Caco-2 (cell line): ENCODE results near the gene LILRA5. TPM values are rescaled to one million over a fixed set of nuclear protein-coding genes. Genes with fewer than 3 reads are reported as not detected.

Experiments
- BruUV-seq: library from RNA; stranded (reverse); fragments of 400-500 nt; replicated peaks from 2 replicates; lab custom pipeline; 2021; lab: Mats Ljungman, UMichigan
- CTCF ChIA-PET: fragments of 300-600 bp; sonication (Branson Sonifier 250); formaldehyde crosslinking; loops from one replicate; lab custom pipeline; 2022; ENCODE audit warnings: antibody characterized with exemption; lab: Charles Lee
- POLR2A ChIA-PET: fragments of 300-600 bp; sonication (Branson Sonifier 250); formaldehyde crosslinking; loops from one replicate; lab custom pipeline; 2022; ENCODE audit warnings: antibody characterized with exemption; lab: Charles Lee
- DNase-seq, 2 experiments: peaks; one replicate each; pipeline versions ENCODE4 v3.0.0 to v3.0.0-alpha.2; 2020 to 2022
- H3K27me3 ChIP-seq: replicated peaks from 2 replicates; pipeline ENCODE4 v1.6.0; 2011; ENCODE audit warnings: low read length; ENCODE audit not compliant: control insufficient read depth, insufficient read depth
- H3K36me3 ChIP-seq: 2 replicates; pipeline ENCODE4 v1.5.1; 2011; ENCODE audit warnings: low read length; ENCODE audit not compliant: control insufficient read depth, insufficient read depth
- H3K4me1 ChIP-seq: fragments of 250-450 bp; sonication (Bioruptor Pico); 2 replicates; pipeline ENCODE4 v1.5.1; 2020; ENCODE audit warnings: mild to moderate bottlenecking
- H3K4me3 ChIP-seq: 2 replicates; pipeline ENCODE4 v1.5.1; 2011; ENCODE audit warnings: low read depth, mild to moderate bottlenecking, control low read depth, low read length
- H3K9me3 ChIP-seq: fragments of 250-450 bp; sonication (Bioruptor Pico); 2 replicates; pipeline ENCODE4 v1.5.1; 2020; ENCODE audit warnings: mild to moderate bottlenecking, moderate library complexity
- H3K27ac Mint-ChIP-seq: one replicate; pipeline ENCODE4 v1.8.0; 2022; ENCODE audit warnings: mixed read lengths; ENCODE audit not compliant: unreplicated experiment
- H3K27me3 Mint-ChIP-seq: one replicate; pipeline ENCODE4 v1.8.0; 2022; ENCODE audit warnings: mixed read lengths; ENCODE audit not compliant: insufficient read depth, unreplicated experiment
- H3K36me3 Mint-ChIP-seq: one replicate; pipeline ENCODE4 v1.8.0; 2022; ENCODE audit warnings: mild to moderate bottlenecking, mixed read lengths; ENCODE audit not compliant: insufficient read depth, unreplicated experiment
- H3K4me1 Mint-ChIP-seq: one replicate; pipeline ENCODE4 v1.8.0; 2022; ENCODE audit warnings: low read depth, mixed read lengths; ENCODE audit not compliant: unreplicated experiment
- H3K4me3 Mint-ChIP-seq: one replicate; pipeline ENCODE4 v1.8.0; 2022; ENCODE audit warnings: mild to moderate bottlenecking, moderate library complexity, mixed read lengths; ENCODE audit not compliant: unreplicated experiment
- H3K9me3 Mint-ChIP-seq: one replicate; pipeline ENCODE4 v1.8.0; 2022; ENCODE audit warnings: mixed read lengths; ENCODE audit not compliant: unreplicated experiment
- intact Hi-C: fragments of 100-400 bp; cut with micrococcal nuclease; formaldehyde crosslinking; loops from one replicate; pipeline ENCODE4 v1.10.0; 2022; ENCODE audit not compliant: unreplicated experiment
- total RNA-seq: library from RNA; stranded (reverse); gene quantifications from 2 replicates; pipeline ENCODE4 v1.2.3, GENCODE V29; 2022
- TF ChIP-seq, protein P1 (sequence below), 2 experiments: fragments of 200-600 bp in 1 of 2; IDR thresholded peaks; 1 replicate in 1 of 2; 2 replicates in 1 of 2; pipeline versions ENCODE4 v1.5.1 to v1.8.0; 2011 to 2022; ENCODE audit warnings: antibody characterized with exemption in 1 of 2, control low read depth in 1 of 2, inconsistent platforms in 1 of 2, low read depth in 1 of 2, low read length in 1 of 2, mild to moderate bottlenecking in 1 of 2, moderate library complexity in 1 of 2; ENCODE audit not compliant: insufficient read depth in 1 of 2, severe bottlenecking in 1 of 2, unreplicated experiment in 1 of 2

The LILRA5 gene
- total RNA-seq, 1 experiment from 2014 or later, result not detected

DNA sequence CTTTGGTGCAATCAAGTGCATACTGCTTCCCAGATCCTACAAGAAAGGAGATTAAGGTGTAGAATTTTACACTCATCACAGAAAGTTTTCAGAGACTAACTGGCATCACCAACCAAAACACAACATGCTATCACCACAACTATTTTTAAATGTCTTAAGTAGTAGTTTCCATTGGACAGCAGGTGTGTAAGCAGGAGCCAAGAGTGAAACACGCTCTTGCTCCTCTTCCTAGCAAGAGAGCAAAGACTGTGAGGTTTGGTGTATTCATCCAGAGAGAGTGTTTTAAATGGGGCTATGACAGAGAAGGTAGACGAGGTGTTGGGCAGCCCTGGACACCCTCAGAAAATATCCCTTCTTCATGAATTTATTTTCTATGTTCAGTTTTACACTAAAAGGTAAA, 38.5 kb upstream of the LILRA5 start:
- Histone ChIP-seq H3K36me3 (no peaks in the 10 kb centered on the region), H3K4me1 (no peaks in the 10 kb centered on the region), H3K4me3 (no peak overlapping the region), H3K9me3 (no peaks in the 10 kb centered on the region), H3K27me3 (no peaks in the 10 kb centered on the region)
- TF ChIP-seq, protein P1, sequence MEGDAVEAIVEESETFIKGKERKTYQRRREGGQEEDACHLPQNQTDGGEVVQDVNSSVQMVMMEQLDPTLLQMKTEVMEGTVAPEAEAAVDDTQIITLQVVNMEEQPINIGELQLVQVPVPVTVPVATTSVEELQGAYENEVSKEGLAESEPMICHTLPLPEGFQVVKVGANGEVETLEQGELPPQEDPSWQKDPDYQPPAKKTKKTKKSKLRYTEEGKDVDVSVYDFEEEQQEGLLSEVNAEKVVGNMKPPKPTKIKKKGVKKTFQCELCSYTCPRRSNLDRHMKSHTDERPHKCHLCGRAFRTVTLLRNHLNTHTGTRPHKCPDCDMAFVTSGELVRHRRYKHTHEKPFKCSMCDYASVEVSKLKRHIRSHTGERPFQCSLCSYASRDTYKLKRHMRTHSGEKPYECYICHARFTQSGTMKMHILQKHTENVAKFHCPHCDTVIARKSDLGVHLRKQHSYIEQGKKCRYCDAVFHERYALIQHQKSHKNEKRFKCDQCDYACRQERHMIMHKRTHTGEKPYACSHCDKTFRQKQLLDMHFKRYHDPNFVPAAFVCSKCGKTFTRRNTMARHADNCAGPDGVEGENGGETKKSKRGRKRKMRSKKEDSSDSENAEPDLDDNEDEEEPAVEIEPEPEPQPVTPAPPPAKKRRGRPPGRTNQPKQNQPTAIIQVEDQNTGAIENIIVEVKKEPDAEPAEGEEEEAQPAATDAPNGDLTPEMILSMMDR (IDR thresholded peaks at IDR 0.05; ENCODE audit: insufficient read depth in 1 of 2, low read depth in 1 of 2, low read length in 1 of 2, severe bottlenecking in 1 of 2, unreplicated experiment in 1 of 2), result no peak
- Mint-ChIP-seq H3K9me3 (peaks cover 12% of the 10 kb centered on the region), H3K4me3 (no peak overlapping the region), H3K27ac (no peak overlapping the region), H3K27me3 (peaks cover 39% of the 10 kb centered on the region), H3K36me3 (no peaks in the 10 kb centered on the region), H3K4me1 (no peaks in the 10 kb centered on the region)
- DNase-seq, result no peak
- ChIA-PET CTCF (no interaction called here), POLR2A (no interaction called here)
- BruUV-seq, result no TSS peak
- intact Hi-C loops, result no loop called here

DNA sequence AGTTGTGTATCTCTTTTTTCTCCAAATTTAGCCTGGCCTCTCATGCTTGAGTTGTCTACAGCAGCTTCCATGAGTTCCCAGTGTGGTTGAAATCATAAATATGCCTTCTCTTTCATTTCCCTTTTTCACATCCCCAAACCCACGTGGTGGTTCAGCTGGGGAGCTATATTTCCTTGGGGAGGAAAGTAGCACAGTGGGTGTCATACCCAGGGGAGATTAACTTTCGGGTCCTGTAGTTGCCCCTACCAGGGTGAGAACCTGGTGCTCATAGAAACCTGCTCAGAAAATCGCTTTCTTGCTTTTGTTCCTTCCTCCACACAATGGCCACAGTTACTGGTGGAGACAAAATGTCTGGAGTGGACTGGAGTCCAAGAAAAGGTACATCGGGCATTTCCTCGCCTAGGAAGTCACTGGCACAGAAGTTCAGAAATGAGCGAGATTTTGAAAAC, 33.0 kb upstream of the LILRA5 start:
- no peak overlapping the region for H3K4me3 ChIP-seq
- Mint-ChIP-seq H3K4me3 (no peak overlapping the region), H3K27me3 (peaks cover 29% of the 10 kb centered on the region), H3K4me1 (no peaks in the 10 kb centered on the region), H3K27ac (no peak overlapping the region), H3K36me3 (no peaks in the 10 kb centered on the region), H3K9me3 (peaks cover 12% of the 10 kb centered on the region)
- no peak for DNase-seq
- ChIA-PET POLR2A (no interaction called here), CTCF (no interaction called here)
- no peaks in the 10 kb centered on the region for H3K27me3 ChIP-seq
- TF ChIP-seq, protein P1 (IDR thresholded peaks at IDR 0.05; ENCODE audit: insufficient read depth in 1 of 2, low read depth in 1 of 2, low read length in 1 of 2, severe bottlenecking in 1 of 2, unreplicated experiment in 1 of 2), result no peak
- H3K4me1 ChIP-seq, result no peaks in the 10 kb centered on the region
- intact Hi-C loops, result no loop called here
- H3K36me3 ChIP-seq, result no peaks in the 10 kb centered on the region
- H3K9me3 ChIP-seq, result no peaks in the 10 kb centered on the region
- no TSS peak for BruUV-seq

DNA sequence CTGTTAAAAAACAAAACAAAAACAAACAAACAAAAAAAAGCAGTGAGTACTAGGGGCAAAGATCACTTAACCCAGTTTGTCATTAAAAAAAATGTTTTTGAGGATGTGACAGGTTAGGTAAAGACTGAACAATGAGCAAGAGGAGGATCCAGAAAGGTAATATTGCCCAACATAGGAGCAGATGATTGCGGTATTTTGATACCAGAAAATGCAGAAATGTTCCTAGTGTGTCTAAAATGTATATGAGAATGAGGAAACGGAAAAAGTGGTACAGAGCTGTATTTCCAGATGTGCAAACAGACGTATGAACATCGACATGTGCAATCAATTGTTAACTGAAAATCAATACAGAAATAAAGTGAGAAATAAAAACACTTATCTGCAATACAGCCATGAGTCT, 30.9 kb upstream of the LILRA5 start:
- H3K4me3 ChIP-seq, result no peak overlapping the region
- ChIA-PET POLR2A (no interaction called here), CTCF (no interaction called here)
- Mint-ChIP-seq H3K27me3 (peaks cover 31% of the 10 kb centered on the region), H3K9me3 (peaks cover 11% of the 10 kb centered on the region), H3K36me3 (no peaks in the 10 kb centered on the region), H3K27ac (no peak overlapping the region), H3K4me3 (no peak overlapping the region), H3K4me1 (no peaks in the 10 kb centered on the region)
- intact Hi-C loops, result no loop called here
- no peaks in the 10 kb centered on the region for H3K4me1 ChIP-seq
- H3K9me3 ChIP-seq, result no peaks in the 10 kb centered on the region
- BruUV-seq, result no TSS peak
- no peaks in the 10 kb centered on the region; the same call in 1 of the 2 replicates for H3K27me3 ChIP-seq
- no peaks in the 10 kb centered on the region for H3K36me3 ChIP-seq
- no peak for DNase-seq
- TF ChIP-seq, protein P1 (IDR thresholded peaks at IDR 0.05; ENCODE audit: insufficient read depth in 1 of 2, low read depth in 1 of 2, low read length in 1 of 2, severe bottlenecking in 1 of 2, unreplicated experiment in 1 of 2), result no peak
